ENCODE data around the gene RBMXL2.

RBMXL2 gene

DNA sequence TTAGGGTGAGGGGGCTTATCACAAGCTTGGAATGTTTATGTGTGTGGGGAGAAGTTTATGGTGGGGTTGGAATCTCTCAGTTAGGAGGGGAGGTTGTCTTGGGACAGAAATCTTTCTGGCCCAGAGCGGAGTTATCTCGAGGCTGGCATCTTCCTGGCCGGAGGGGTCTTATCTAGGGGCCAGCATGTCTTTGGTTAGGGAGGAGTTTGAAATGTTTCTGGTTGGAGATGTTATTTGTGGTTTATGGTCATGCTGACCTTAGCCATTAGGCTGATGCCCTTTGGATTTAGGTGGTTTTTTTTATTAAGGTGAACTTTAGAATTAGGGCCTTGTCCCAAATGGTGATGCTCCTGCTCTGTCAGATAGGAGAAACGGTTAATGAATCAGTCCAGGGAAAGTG is 7.9 kb upstream of the RBMXL2 start:
- no peaks in the 10 kb centered on the region for H3K9me3 ChIP-seq (ENCODE audit: control insufficient read depth in 2 of 2, low read length in 2 of 2)
- no peak overlapping the region for H3K27ac ChIP-seq (ENCODE audit: low read depth in 2 of 2, low read length in 2 of 2)
- H3K4me3 ChIP-seq (ENCODE audit: low read length in 2 of 2), result no peak overlapping the region
- H3K27me3 ChIP-seq (ENCODE audit: control insufficient read depth in 2 of 2, insufficient read depth in 2 of 2, low read length in 2 of 2), result no peaks in the 10 kb centered on the region
- H3K36me3 ChIP-seq (ENCODE audit: control insufficient read depth in 2 of 2, insufficient read depth in 2 of 2, low read length in 2 of 2), result no peaks in the 10 kb centered on the region
- no peaks in the 10 kb centered on the region for H3K4me1 ChIP-seq (ENCODE audit: control insufficient read depth in 2 of 2, insufficient read depth in 2 of 2, low read length in 2 of 2)
- H3K9ac ChIP-seq (ENCODE audit: low read depth in 1 of 2, low read length in 2 of 2), result no peak overlapping the region

DNA sequence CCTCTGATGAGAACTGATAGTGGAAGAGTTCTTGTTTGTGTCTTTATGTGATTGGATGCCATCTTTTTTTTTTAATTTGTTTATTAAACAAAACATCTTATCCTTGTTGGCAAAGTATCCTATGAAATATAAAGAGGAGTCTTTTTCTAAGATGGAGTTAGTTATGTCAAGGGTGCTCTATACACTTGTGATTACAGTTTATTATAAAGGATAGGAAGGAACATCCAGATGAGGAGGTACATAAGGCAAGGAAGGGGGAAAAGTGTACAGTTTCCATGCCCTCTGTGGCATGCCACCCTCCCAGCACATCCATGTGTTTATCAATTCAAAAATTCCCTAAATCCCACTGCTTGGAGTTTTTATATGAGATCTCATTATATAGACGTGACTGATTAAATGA is 7.4 kb upstream of the RBMXL2 start:
- H3K9me3 ChIP-seq (ENCODE audit: control insufficient read depth in 2 of 2, low read length in 2 of 2), result no peaks in the 10 kb centered on the region

GRCh38 chr11:7089328-7090251 is 792 bp downstream of the RBMXL2 start:
- Histone ChIP-seq H3K4me1 (ENCODE audit: control insufficient read depth in 2 of 2, insufficient read depth in 2 of 2, low read length in 2 of 2) (no peaks in the 10 kb centered on the region), H3K4me3 (ENCODE audit: low read length in 2 of 2) (no peak overlapping the region), H3K36me3 (ENCODE audit: control insufficient read depth in 2 of 2, insufficient read depth in 2 of 2, low read length in 2 of 2) (no peaks in the 10 kb centered on the region), H3K27me3 (ENCODE audit: control insufficient read depth in 2 of 2, insufficient read depth in 2 of 2, low read length in 2 of 2) (no peaks in the 10 kb centered on the region), H3K9ac (ENCODE audit: low read depth in 1 of 2, low read length in 2 of 2) (no peak overlapping the region), H3K27ac (ENCODE audit: low read depth in 2 of 2, low read length in 2 of 2) (no peak overlapping the region), H3K9me3 (ENCODE audit: control insufficient read depth in 2 of 2, low read length in 2 of 2) (no peaks in the 10 kb centered on the region)

More for the DNA sequence above, 7.4 kb upstream of the RBMXL2 start:
- no peaks in the 10 kb centered on the region for H3K4me1 ChIP-seq (ENCODE audit: control insufficient read depth in 2 of 2, insufficient read depth in 2 of 2, low read length in 2 of 2)
- H3K9ac ChIP-seq (ENCODE audit: low read depth in 1 of 2, low read length in 2 of 2), result no peak overlapping the region
- H3K4me3 ChIP-seq (ENCODE audit: low read length in 2 of 2), result no peak overlapping the region
- H3K27ac ChIP-seq (ENCODE audit: low read depth in 2 of 2, low read length in 2 of 2), result no peak overlapping the region
- H3K27me3 ChIP-seq (ENCODE audit: control insufficient read depth in 2 of 2, insufficient read depth in 2 of 2, low read length in 2 of 2), result no peaks in the 10 kb centered on the region
- H3K36me3 ChIP-seq (ENCODE audit: control insufficient read depth in 2 of 2, insufficient read depth in 2 of 2, low read length in 2 of 2), result no peaks in the 10 kb centered on the region

GRCh38 chr11:7098235-7098832 is 9.5 kb downstream of the RBMXL2 start:
- Histone ChIP-seq H3K4me3 (ENCODE audit: low read length in 2 of 2) (no peak overlapping the region), H3K9me3 (ENCODE audit: control insufficient read depth in 2 of 2, low read length in 2 of 2) (no peaks in the 10 kb centered on the region), H3K4me1 (ENCODE audit: control insufficient read depth in 2 of 2, insufficient read depth in 2 of 2, low read length in 2 of 2) (no peaks in the 10 kb centered on the region), H3K36me3 (ENCODE audit: control insufficient read depth in 2 of 2, insufficient read depth in 2 of 2, low read length in 2 of 2) (no peaks in the 10 kb centered on the region), H3K27me3 (ENCODE audit: control insufficient read depth in 2 of 2, insufficient read depth in 2 of 2, low read length in 2 of 2) (no peaks in the 10 kb centered on the region), H3K27ac (ENCODE audit: low read depth in 2 of 2, low read length in 2 of 2) (no peak overlapping the region), H3K9ac (ENCODE audit: low read depth in 1 of 2, low read length in 2 of 2) (no peak overlapping the region)

- Histone ChIP-seq H3K4me1 (ENCODE audit: control insufficient read depth in 2 of 2, insufficient read depth in 2 of 2, low read length in 2 of 2) (no peaks in the 10 kb centered on the region), H3K27me3 (ENCODE audit: control insufficient read depth in 2 of 2, insufficient read depth in 2 of 2, low read length in 2 of 2) (peaks cover 0 to 2% of the 10 kb centered on the region in 2 donors), H3K4me3 (ENCODE audit: low read length in 2 of 2) (no peak overlapping the region), H3K36me3 (ENCODE audit: control insufficient read depth in 2 of 2, insufficient read depth in 2 of 2, low read length in 2 of 2) (no peaks in the 10 kb centered on the region), H3K9me3 (ENCODE audit: control insufficient read depth in 2 of 2, low read length in 2 of 2) (no peaks in the 10 kb centered on the region), H3K27ac (ENCODE audit: low read depth in 2 of 2, low read length in 2 of 2) (no peak overlapping the region), H3K9ac (ENCODE audit: low read depth in 1 of 2, low read length in 2 of 2) (no peak overlapping the region)
Measured at GRCh38 chr11:7115780-7116179, 27.0 kb downstream of the RBMXL2 start.

- Histone ChIP-seq H3K4me1 (ENCODE audit: control insufficient read depth in 2 of 2, insufficient read depth in 2 of 2, low read length in 2 of 2) (no peaks in the 10 kb centered on the region), H3K27me3 (ENCODE audit: control insufficient read depth in 2 of 2, insufficient read depth in 2 of 2, low read length in 2 of 2) (peaks cover 0 to 2% of the 10 kb centered on the region in 2 donors), H3K9ac (ENCODE audit: low read depth in 1 of 2, low read length in 2 of 2) (no peak overlapping the region), H3K9me3 (ENCODE audit: control insufficient read depth in 2 of 2, low read length in 2 of 2) (no peaks in the 10 kb centered on the region), H3K27ac (ENCODE audit: low read depth in 2 of 2, low read length in 2 of 2) (no peak overlapping the region), H3K4me3 (ENCODE audit: low read length in 2 of 2) (no peak overlapping the region), H3K36me3 (ENCODE audit: control insufficient read depth in 2 of 2, insufficient read depth in 2 of 2, low read length in 2 of 2) (no peaks in the 10 kb centered on the region)
Measured at GRCh38 chr11:7116370-7116769, 27.6 kb downstream of the RBMXL2 start.

GRCh38 chr11:7138051-7138450 is 49.3 kb downstream of the RBMXL2 start:
- H3K9me3 ChIP-seq (ENCODE audit: control insufficient read depth in 2 of 2, low read length in 2 of 2), result no peaks in the 10 kb centered on the region
- no peak overlapping the region for H3K27ac ChIP-seq (ENCODE audit: low read depth in 2 of 2, low read length in 2 of 2)
- no peaks in the 10 kb centered on the region for H3K4me1 ChIP-seq (ENCODE audit: control insufficient read depth in 2 of 2, insufficient read depth in 2 of 2, low read length in 2 of 2)
- no peak overlapping the region for H3K4me3 ChIP-seq (ENCODE audit: low read length in 2 of 2)
- H3K27me3 ChIP-seq (ENCODE audit: control insufficient read depth in 2 of 2, insufficient read depth in 2 of 2, low read length in 2 of 2), result no peaks in the 10 kb centered on the region
- H3K36me3 ChIP-seq (ENCODE audit: control insufficient read depth in 2 of 2, insufficient read depth in 2 of 2, low read length in 2 of 2), result no peaks in the 10 kb centered on the region
- no peak overlapping the region for H3K9ac ChIP-seq (ENCODE audit: low read depth in 1 of 2, low read length in 2 of 2)

Measured in mucosa of rectum (tissue), 2 donors.